ENCODE data around the gene TK2. TPM values are rescaled to one million over a fixed set of nuclear protein-coding genes. Genes with fewer than 3 reads are reported as not detected.
A peak's percentile ranks its signal among the peaks of the same experiment; 100 is the strongest.

Gene TK2
- total RNA-seq, 1 donor from 2014 or later = 36.1 TPM

GRCh38 chr16:66529475-66529874 lies 20.4 kb downstream of the TK2 start:
- no peak overlapping the region for H3K27ac ChIP-seq
- peaks cover 51% of the 10 kb centered on the region for H3K36me3 ChIP-seq
- DNase-seq (no peak), ATAC-seq (no peak)
- peaks cover 11% of the 10 kb centered on the region for H3K4me1 ChIP-seq
- no peaks in the 10 kb centered on the region for H3K27me3 ChIP-seq
- no peak for TF ChIP-seq CTCF (IDR thresholded peaks at IDR 0.05)
- intact Hi-C loops (cut with DNase I) = no loop called here
- H3K9me3 ChIP-seq = no peaks in the 10 kb centered on the region
- no peak overlapping the region for H3K4me3 ChIP-seq

- H3K27me3 ChIP-seq = no peaks in the 10 kb centered on the region
- peaks cover 51% of the 10 kb centered on the region for H3K36me3 ChIP-seq
- no peak overlapping the region for H3K27ac ChIP-seq
- no peak for DNase-seq
- intact Hi-C loops (cut with DNase I) = no loop called here
- no peak for ATAC-seq
- H3K4me3 ChIP-seq = no peak overlapping the region
- no peaks in the 10 kb centered on the region for H3K9me3 ChIP-seq
- peaks cover 23% of the 10 kb centered on the region for H3K4me1 ChIP-seq
- no peak for TF ChIP-seq CTCF (IDR thresholded peaks at IDR 0.05)
Observed at GRCh38 chr16:66528294-66528693, 21.6 kb downstream of the TK2 start.

- ATAC-seq (peak; percentile 37), DNase-seq (no peak)
- no peaks in the 10 kb centered on the region for H3K27me3 ChIP-seq
- peaks cover 34% of the 10 kb centered on the region for H3K36me3 ChIP-seq
- intact Hi-C loops (cut with DNase I) = no loop called here
- H3K4me3 ChIP-seq = no peak overlapping the region
- no peaks in the 10 kb centered on the region for H3K9me3 ChIP-seq
- peak overlapping the region; percentile 97 for H3K27ac ChIP-seq
- peaks cover 47% of the 10 kb centered on the region for H3K4me1 ChIP-seq
- TF ChIP-seq CTCF (IDR thresholded peaks at IDR 0.05) = no peak
Observed at GRCh38 chr16:66525396-66526180, 24.3 kb downstream of the TK2 start.

- H3K27me3 ChIP-seq = no peaks in the 10 kb centered on the region
- H3K4me3 ChIP-seq = no peak overlapping the region
- DNase-seq (no peak), ATAC-seq (peak; percentile 71)
- no peak for TF ChIP-seq CTCF (IDR thresholded peaks at IDR 0.05)
- intact Hi-C loops (cut with DNase I) = no loop called here
- peaks cover 56% of the 10 kb centered on the region for H3K4me1 ChIP-seq
- peak overlapping the region; percentile 97 for H3K27ac ChIP-seq
- no peaks in the 10 kb centered on the region for H3K9me3 ChIP-seq
- peaks cover 26% of the 10 kb centered on the region for H3K36me3 ChIP-seq
Observed at GRCh38 chr16:66524601-66525164, 25.2 kb downstream of the TK2 start.

- H3K4me3 ChIP-seq = no peak overlapping the region
- DNase-seq = no peak
- no peaks in the 10 kb centered on the region for H3K27me3 ChIP-seq
- peaks cover 63% of the 10 kb centered on the region for H3K4me1 ChIP-seq
- H3K9me3 ChIP-seq = no peaks in the 10 kb centered on the region
- peaks cover 19% of the 10 kb centered on the region for H3K36me3 ChIP-seq
- intact Hi-C loops (cut with DNase I) = no loop called here
- no peak for TF ChIP-seq CTCF (IDR thresholded peaks at IDR 0.05)
- no peak for ATAC-seq
- peak overlapping the region; percentile 97 for H3K27ac ChIP-seq
Observed at GRCh38 chr16:66523861-66524354, 26.0 kb downstream of the TK2 start.
